ENCODE measurements around the gene MBTD1. TPM values are rescaled to one million over a fixed set of nuclear protein-coding genes. Genes with fewer than 3 reads are reported as not detected.
"Not testable (repeated sequence)": the region's sequence is repeated elsewhere in the genome, so short reads cannot be mapped to it uniquely, and the experiment has no call there.

Gene MBTD1
- 10 to 100 TPM; 11.3 to 16.5 TPM for total RNA-seq

- ATAC-seq (peak; percentile 88 to 90), DNase-seq (ENCODE audit: low spot score in 2 of 2) (peak; percentile 93 to 94)
- Mint-ChIP-seq H3K36me3 (peaks cover 25 to 31% of the 10 kb centered on the region in 2 donors), H3K27ac (peak within 1 kb of the TSS; percentile 97 to 98), H3K9me3 (no peaks in the 10 kb centered on the region)
Measured at GRCh38 chr17:51259564-51260236, at the start of gene MBTD1. Gene MBTD1 (minus strand): TSS chr17:51260049. CDS start chr17:51225161, 34,888 bp downstream.

- H3K9me3 Mint-ChIP-seq: peaks cover 14 to 29% of the 10 kb centered on the region in 2 donors
- peaks cover 12 to 21% of the 10 kb centered on the region in 2 donors for H3K36me3 Mint-ChIP-seq
- H3K27ac Mint-ChIP-seq: no peak overlapping the region
- no peak for ATAC-seq
- no peak for DNase-seq (ENCODE audit: low spot score in 2 of 2)
Measured at GRCh38 chr17:51305182-51305581, 45.3 kb upstream of the MBTD1 start.

- DNase-seq (ENCODE audit: low spot score in 2 of 2) (no peak), ATAC-seq (no peak)
- H3K27ac Mint-ChIP-seq: peak overlapping the region in 1 of 2 donors; percentile 16
- no peaks in the 10 kb centered on the region for H3K36me3 Mint-ChIP-seq
- H3K9me3 Mint-ChIP-seq: no peaks in the 10 kb centered on the region
Measured at GRCh38 chr17:51299859-51300258, 40.0 kb upstream of the MBTD1 start.

- Mint-ChIP-seq H3K36me3 (peaks cover 0 to 9% of the 10 kb centered on the region in 2 donors), H3K27ac (peak overlapping the region in 1 of 2 donors; percentile 69), H3K9me3 (no peaks in the 10 kb centered on the region)
- DNase-seq (ENCODE audit: low spot score in 2 of 2) (no peak), ATAC-seq (no peak)
Measured at GRCh38 chr17:51298508-51299371, 38.9 kb upstream of the MBTD1 start.

- not testable (repeated sequence) for DNase-seq (ENCODE audit: low spot score in 2 of 2); ATAC-seq; H3K9me3 Mint-ChIP-seq
- Mint-ChIP-seq H3K27ac (peak overlapping the region in 1 of 2 donors; percentile 41), H3K36me3 (peaks cover 6 to 49% of the 10 kb centered on the region in 2 donors)
Measured at GRCh38 chr17:51294338-51294737, 34.5 kb upstream of the MBTD1 start.

- ATAC-seq (no peak), DNase-seq (ENCODE audit: low spot score in 2 of 2) (no peak)
- Mint-ChIP-seq H3K27ac (peak overlapping the region in 1 of 2 donors; percentile 29), H3K36me3 (peaks cover 6 to 48% of the 10 kb centered on the region in 2 donors), H3K9me3 (peaks cover 0 to 5% of the 10 kb centered on the region in 2 donors)
Measured at GRCh38 chr17:51289696-51290111, 29.9 kb upstream of the MBTD1 start.

GRCh38 chr17:51287412-51287811 lies 27.6 kb upstream of the MBTD1 start:
- peaks cover 5 to 27% of the 10 kb centered on the region in 2 donors for H3K36me3 Mint-ChIP-seq
- no peak for DNase-seq (ENCODE audit: low spot score in 2 of 2)
- no peaks in the 10 kb centered on the region for H3K9me3 Mint-ChIP-seq
- H3K27ac Mint-ChIP-seq: peak overlapping the region; percentile 20 to 65
- ATAC-seq: no peak

- Mint-ChIP-seq H3K27ac (peak overlapping the region in 1 of 2 donors; percentile 93), H3K9me3 (no peaks in the 10 kb centered on the region)
- ATAC-seq: peak; percentile 70 to 97
Measured at GRCh38 chr17:51279183-51279582, 19.3 kb upstream of the MBTD1 start.

GRCh38 chr17:51275381-51275780 lies 15.5 kb upstream of the MBTD1 start:
- peaks cover 13 to 26% of the 10 kb centered on the region in 2 donors for H3K36me3 Mint-ChIP-seq
- no peak for DNase-seq (ENCODE audit: low spot score in 2 of 2)
- peak; percentile 28 to 37 for ATAC-seq

More at GRCh38 chr17:51279183-51279582, 19.3 kb upstream of the MBTD1 start:
- no peak for DNase-seq (ENCODE audit: low spot score in 2 of 2)
- peaks cover 17% of the 10 kb centered on the region in 2 donors for H3K36me3 Mint-ChIP-seq

GRCh38 chr17:51272812-51273211 lies 13.0 kb upstream of the MBTD1 start:
- DNase-seq (ENCODE audit: low spot score in 2 of 2): no peak
- Mint-ChIP-seq H3K36me3 (peaks cover 15 to 29% of the 10 kb centered on the region in 2 donors), H3K27ac (no peak overlapping the region), H3K9me3 (no peaks in the 10 kb centered on the region)
- ATAC-seq: no peak

More at GRCh38 chr17:51275381-51275780, 15.5 kb upstream of the MBTD1 start:
- no peak overlapping the region for H3K27ac Mint-ChIP-seq
- H3K9me3 Mint-ChIP-seq: no peaks in the 10 kb centered on the region

- no peaks in the 10 kb centered on the region for H3K9me3 Mint-ChIP-seq
- peak overlapping the region in 1 of 2 donors; percentile 37 for H3K27ac Mint-ChIP-seq
- ATAC-seq: no peak
- peaks cover 18 to 35% of the 10 kb centered on the region in 2 donors for H3K36me3 Mint-ChIP-seq
- no peak for DNase-seq (ENCODE audit: low spot score in 2 of 2)
Measured at GRCh38 chr17:51270636-51271035, 10.8 kb upstream of the MBTD1 start.

- Mint-ChIP-seq H3K9me3 (no peaks in the 10 kb centered on the region), H3K36me3 (peaks cover 19 to 37% of the 10 kb centered on the region in 2 donors), H3K27ac (peak overlapping the region in 1 of 2 donors; percentile 37)
- DNase-seq (ENCODE audit: low spot score in 2 of 2): no peak
- no peak for ATAC-seq
Measured at GRCh38 chr17:51269991-51270390, 10.1 kb upstream of the MBTD1 start.

GRCh38 chr17:51264466-51264865 lies 4.6 kb upstream of the MBTD1 start:
- not testable (repeated sequence) for DNase-seq (ENCODE audit: low spot score in 2 of 2); ATAC-seq
- peak overlapping the region in 1 of 2 donors; percentile 17 for H3K27ac Mint-ChIP-seq

GRCh38 chr17:51263006-51263405 lies 3.2 kb upstream of the MBTD1 start:
- H3K9me3 Mint-ChIP-seq: no peaks in the 10 kb centered on the region
- ATAC-seq: no peak
- H3K36me3 Mint-ChIP-seq: peaks cover 38 to 39% of the 10 kb centered on the region in 2 donors

More at GRCh38 chr17:51264466-51264865, 4.6 kb upstream of the MBTD1 start:
- not testable (repeated sequence) for H3K9me3 Mint-ChIP-seq
- peaks cover 31 to 43% of the 10 kb centered on the region in 2 donors for H3K36me3 Mint-ChIP-seq

GRCh38 chr17:51261024-51261963 lies 1.4 kb upstream of the MBTD1 start:
- ATAC-seq (no peak), DNase-seq (ENCODE audit: low spot score in 2 of 2) (no peak)
- peak overlapping the region; percentile 2 to 97 for H3K27ac Mint-ChIP-seq
- peaks cover 32 to 37% of the 10 kb centered on the region in 2 donors for H3K36me3 Mint-ChIP-seq
- no peaks in the 10 kb centered on the region for H3K9me3 Mint-ChIP-seq

More at GRCh38 chr17:51263006-51263405, 3.2 kb upstream of the MBTD1 start:
- H3K27ac Mint-ChIP-seq: peak overlapping the region; percentile 78 to 93
- no peak for DNase-seq (ENCODE audit: low spot score in 2 of 2)
